Panc1 (cell line): ENCODE data around the gene PPM1H. TPM values are rescaled to one million over a fixed set of nuclear protein-coding genes. Genes with fewer than 3 reads are reported as not detected.

Source experiments
- ATAC-seq: fragments of 200-7000 bp; cut with Tn5 transposase; 2 replicates; pipeline ENCODE4 v1.9.1; 2020; ENCODE audit warnings: mild to moderate bottlenecking, moderate library complexity
- BruUV-seq: library from RNA; stranded (reverse); fragments of 400-500 nt; replicated peaks from 2 replicates; lab custom pipeline; 2021; lab: Mats Ljungman, UMichigan
- CTCF ChIA-PET: fragments of 300-600 bp; sonication (Branson Sonifier 250); formaldehyde crosslinking; loops from one replicate; lab custom pipeline; 2022; ENCODE audit warnings: antibody characterized with exemption; lab: Charles Lee
- POLR2A ChIA-PET: fragments of 300-600 bp; sonication (Branson Sonifier 250); formaldehyde crosslinking; loops from one replicate; lab custom pipeline; 2022; ENCODE audit warnings: antibody characterized with exemption; lab: Charles Lee
- DNase-seq: peaks from one replicate; pipeline ENCODE4 v3.0.0-alpha.2; 2010; ENCODE audit warnings: low read depth, low spot score
- H3K27ac ChIP-seq: 2 replicates; pipeline ENCODE4 v1.5.1; 2011; ENCODE audit warnings: mild to moderate bottlenecking, low read length, inconsistent platforms
- H3K27me3 ChIP-seq: fragments of 200-500 bp; sonication (Bioruptor generic); 2 replicates; pipeline ENCODE4 v1.6.0; 2014; ENCODE audit warnings: low read length, inconsistent platforms; ENCODE audit not compliant: control insufficient read depth, insufficient read depth
- H3K36me3 ChIP-seq: fragments of 200-500 bp; sonication (Bioruptor generic); 2 replicates; pipeline ENCODE4 v1.5.1; 2014; ENCODE audit warnings: inconsistent platforms, mild to moderate bottlenecking, low read length, moderate library complexity; ENCODE audit not compliant: control insufficient read depth, insufficient read depth
- H3K4me1 ChIP-seq: 2 replicates; pipeline ENCODE4 v1.5.1; 2011; ENCODE audit warnings: inconsistent platforms, mild to moderate bottlenecking, low read length, moderate library complexity; ENCODE audit not compliant: control insufficient read depth, insufficient read depth
- H3K4me3 ChIP-seq, 2 experiments: 2 replicates each; pipeline ENCODE4 v1.5.1; 2011 to 2012; ENCODE audit warnings: low read depth in 2 of 2, low read length in 2 of 2, mild to moderate bottlenecking in 2 of 2, inconsistent platforms in 1 of 2, moderate library complexity in 1 of 2
- H3K9me3 ChIP-seq: fragments of 200-500 bp; sonication (Bioruptor generic); 2 replicates; pipeline ENCODE4 v1.5.1; 2014; ENCODE audit warnings: low read depth, mild to moderate bottlenecking, inconsistent platforms, low read length, moderate library complexity; ENCODE audit not compliant: control insufficient read depth, insufficient read depth
- CTCF ChIP-seq: fragments of 450-650 bp; IDR thresholded peaks from 2 replicates; pipeline ENCODE4 v1.5.1; 2017; ENCODE audit warnings: mild to moderate bottlenecking
- POLR2AphosphoS5 ChIP-seq: IDR thresholded peaks from 2 replicates; pipeline ENCODE4 v1.6.1; 2012; ENCODE audit warnings: mild to moderate bottlenecking, low read depth, low read length, moderate library complexity
- REST ChIP-seq, 2 experiments: IDR thresholded peaks; 2 replicates each; pipeline ENCODE4 v1.6.1; 2011 to 2012; ENCODE audit warnings: low read depth in 2 of 2, control low read depth in 1 of 2, low read length in 1 of 2, mild to moderate bottlenecking in 1 of 2, moderate library complexity in 1 of 2; ENCODE audit not compliant: insufficient read depth in 1 of 2
- SIN3A ChIP-seq: IDR thresholded peaks from 2 replicates; pipeline ENCODE4 v1.6.1; 2012; ENCODE audit warnings: low read depth, mild to moderate bottlenecking, low read length, moderate library complexity, borderline replicate concordance; ENCODE audit not compliant: insufficient read depth
- TCF7L2 ChIP-seq: IDR thresholded peaks from 2 replicates; pipeline ENCODE4 v1.6.1; 2011; ENCODE audit warnings: mild to moderate bottlenecking, low read depth, low read length, inconsistent platforms
- in situ Hi-C: cut with HindIII; loops from 2 replicates; pipeline ENCODE4 v1.10.0; 2016; ENCODE audit warnings: low sequenced_read_pairs, low pct_unique_long_range_greater_than_20kb
- intact Hi-C: fragments of 100-400 bp; cut with micrococcal nuclease; formaldehyde crosslinking; loops from one replicate; pipeline ENCODE4 v1.10.0; 2022; ENCODE audit not compliant: unreplicated experiment
- total RNA-seq: library from RNA; stranded (reverse); gene quantifications from one replicate; pipeline ENCODE4 v1.2.1, GENCODE V29; 2021; ENCODE audit not compliant: unreplicated experiment

PPM1H gene
- total RNA-seq, 1 experiment from 2014 or later = 22.9 TPM

- in situ Hi-C loops = no loop called here
- H3K4me1 ChIP-seq = peaks cover 13% of the 10 kb centered on the region
- H3K36me3 ChIP-seq = no peaks in the 10 kb centered on the region
- no peak for TF ChIP-seq REST (IDR thresholded peaks at IDR 0.05; ENCODE audit: insufficient read depth in 1 of 2, low read depth in 2 of 2, low read length in 1 of 2)
- no peak for TF ChIP-seq SIN3A
- TF ChIP-seq CTCF = no peak
- no peak for TF ChIP-seq TCF7L2
- no peak for TF ChIP-seq POLR2AphosphoS5
- no peaks in the 10 kb centered on the region for H3K27me3 ChIP-seq
- ChIA-PET CTCF (no interaction called here), POLR2A (no interaction called here)
- no peak for ATAC-seq
- no peaks in the 10 kb centered on the region for H3K9me3 ChIP-seq
- intact Hi-C loops = no loop called here
- no peak overlapping the region for H3K4me3 ChIP-seq
- no peak overlapping the region for H3K27ac ChIP-seq
- no peak for DNase-seq
- BruUV-seq = no TSS peak
Observed at GRCh38 chr12:62629413-62629812, 305.5 kb downstream of the PPM1H start.

GRCh38 chr12:62627181-62627580 lies 307.8 kb downstream of the PPM1H start:
- no peak for ATAC-seq
- intact Hi-C loops = no loop called here
- DNase-seq = no peak
- no TSS peak for BruUV-seq
- no peak for TF ChIP-seq REST (IDR thresholded peaks at IDR 0.05; ENCODE audit: insufficient read depth in 1 of 2, low read depth in 2 of 2, low read length in 1 of 2)
- TF ChIP-seq TCF7L2 = no peak
- no peak for TF ChIP-seq SIN3A
- TF ChIP-seq CTCF = no peak
- no peak for TF ChIP-seq POLR2AphosphoS5
- in situ Hi-C loops = no loop called here
- CTCF ChIA-PET = no interaction called here
- no peaks in the 10 kb centered on the region for H3K9me3 ChIP-seq
- no peak overlapping the region for H3K27ac ChIP-seq
- no peaks in the 10 kb centered on the region for H3K36me3 ChIP-seq
- POLR2A ChIA-PET = no interaction called here
- peaks cover 6% of the 10 kb centered on the region for H3K4me1 ChIP-seq
- no peaks in the 10 kb centered on the region for H3K27me3 ChIP-seq
- no peak overlapping the region for H3K4me3 ChIP-seq
